C4-2B (cell line): ENCODE measurements around the gene SLC4A11.

Source experiments
- H3K27ac ChIP-seq: fragments of 450-650 bp; 2 replicates; pipeline ENCODE4 v1.5.1; 2017
- CTCF ChIP-seq: fragments of 450-650 bp; conservative IDR thresholded peaks from 2 replicates; pipeline ENCODE4 v1.5.1; 2017; ENCODE audit warnings: mild to moderate bottlenecking
- ZFX ChIP-seq: fragments of 450-650 bp; IDR thresholded peaks from 2 replicates; pipeline ENCODE4 v1.6.1; 2017

The SLC4A11 gene

DNA sequence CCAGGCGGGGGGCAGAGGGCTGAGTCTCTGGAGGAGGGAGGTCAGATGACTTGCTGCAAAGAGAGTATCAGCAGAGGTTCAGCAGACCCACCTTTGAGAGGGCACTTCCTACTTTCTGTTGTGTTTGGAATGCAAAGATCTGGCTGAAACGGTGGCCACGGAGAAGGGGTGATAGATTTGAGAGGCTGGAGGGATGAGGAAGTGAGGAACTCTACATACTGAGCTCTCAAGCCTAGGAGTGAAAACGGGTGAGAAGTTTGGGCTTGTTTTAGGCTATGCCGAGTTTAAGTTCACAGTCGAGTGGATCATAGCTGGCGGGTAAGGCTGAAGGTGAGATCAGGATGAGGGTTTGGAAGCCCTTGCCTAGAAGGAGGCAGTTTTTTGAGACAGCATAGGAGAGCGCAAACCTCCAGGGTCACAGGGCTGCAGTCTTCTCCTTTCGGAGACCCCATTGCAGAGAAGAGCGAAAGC, 30.2 kb downstream of the SLC4A11 start:
- TF ChIP-seq ZFX (no peak), CTCF (no peak)
- peak overlapping the region; percentile 88 for H3K27ac ChIP-seq

GRCh38 chr20:3204124-3204794, 34.7 kb downstream of the SLC4A11 start, which contains the start of gene DDRGK1:
TSS of gene DDRGK1 (minus strand) at chr20:3204682. CDS start at chr20:3204627, 55 bp downstream.
- peak within 1 kb of the TSS; percentile 80 for H3K27ac ChIP-seq
- peak; percentile 68 for TF ChIP-seq ZFX
- no peak for TF ChIP-seq CTCF

- TF ChIP-seq CTCF: no peak
- TF ChIP-seq ZFX: 0 out of 2 replicates have a peak, but pooled peaks have one; percentile 49
- H3K27ac ChIP-seq: peak overlapping the region; percentile 80
Observed at GRCh38 chr20:3203315-3204123, 35.5 kb downstream of the SLC4A11 start.

DNA sequence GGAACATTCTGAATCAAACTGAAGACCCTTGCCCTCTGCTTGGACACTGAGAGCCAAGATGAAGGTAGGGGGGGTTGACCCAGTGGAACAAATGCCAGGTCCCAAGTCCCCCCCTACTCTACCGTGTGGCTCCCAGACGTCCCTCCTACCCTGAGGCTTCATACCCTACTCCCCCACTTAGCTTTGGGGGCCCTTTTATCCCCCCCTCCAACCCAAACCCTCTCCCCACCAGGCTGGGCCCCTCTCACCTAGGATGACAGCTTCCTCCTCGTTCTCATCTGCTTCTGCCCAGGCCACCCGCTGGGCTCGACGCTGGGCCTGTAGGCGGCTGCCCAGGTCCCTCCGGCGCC, 36.0 kb downstream of the SLC4A11 start:
- H3K27ac ChIP-seq: peak overlapping the region; percentile 80
- no peak for TF ChIP-seq CTCF
- TF ChIP-seq ZFX: no peak

GRCh38 chr20:3199976-3200755, 38.8 kb downstream of the SLC4A11 start:
- H3K27ac ChIP-seq: no peak overlapping the region
- TF ChIP-seq CTCF: no peak
- no peak for TF ChIP-seq ZFX

GRCh38 chr20:3199206-3199605, 39.8 kb downstream of the SLC4A11 start:
- TF ChIP-seq ZFX (no peak), CTCF (no peak)
- H3K27ac ChIP-seq: no peak overlapping the region
